GM21786 (cell line): ENCODE data around the gene ALOX15B.

ENCODE experiments used
- ATAC-seq: cut with Tn5 transposase; IDR thresholded peaks from one replicate; pipeline ENCODE4 v1.9.1; 2021; ENCODE audit not compliant: unreplicated experiment

ALOX15B gene

GRCh38 chr17:8079291-8080207, 40.7 kb downstream of the ALOX15B start:
- ATAC-seq: peak; percentile 61

DNA sequence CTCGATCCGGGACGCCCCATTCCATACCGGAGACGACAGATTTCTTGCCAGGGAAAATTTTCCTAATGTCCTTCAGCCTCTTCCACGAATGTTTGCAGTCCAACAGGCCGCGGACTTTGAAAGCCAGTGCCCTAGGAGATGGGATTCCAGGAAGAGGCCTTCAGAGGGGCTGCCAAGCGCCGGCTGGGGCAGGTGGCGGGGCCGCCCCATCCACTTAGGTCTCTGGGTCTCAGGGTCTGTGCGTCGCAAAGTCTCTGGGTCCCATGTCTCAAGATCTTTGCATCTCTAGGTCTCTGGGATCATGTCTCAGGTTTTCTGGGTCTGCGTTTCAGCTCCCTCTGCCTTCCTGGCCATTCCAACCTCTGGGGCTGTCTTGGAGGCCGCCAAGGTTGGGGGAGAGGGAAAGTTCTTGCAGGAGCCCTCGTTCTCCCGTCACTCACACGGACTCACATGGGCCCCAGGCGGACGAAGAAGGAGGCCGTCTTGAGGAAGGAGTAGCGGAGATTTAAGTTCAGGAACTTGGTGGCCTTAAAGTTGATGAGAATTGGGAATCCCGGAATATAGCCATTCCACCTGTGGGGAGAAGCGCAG, 41.4 kb downstream of the ALOX15B start:
- no peak for ATAC-seq

DNA sequence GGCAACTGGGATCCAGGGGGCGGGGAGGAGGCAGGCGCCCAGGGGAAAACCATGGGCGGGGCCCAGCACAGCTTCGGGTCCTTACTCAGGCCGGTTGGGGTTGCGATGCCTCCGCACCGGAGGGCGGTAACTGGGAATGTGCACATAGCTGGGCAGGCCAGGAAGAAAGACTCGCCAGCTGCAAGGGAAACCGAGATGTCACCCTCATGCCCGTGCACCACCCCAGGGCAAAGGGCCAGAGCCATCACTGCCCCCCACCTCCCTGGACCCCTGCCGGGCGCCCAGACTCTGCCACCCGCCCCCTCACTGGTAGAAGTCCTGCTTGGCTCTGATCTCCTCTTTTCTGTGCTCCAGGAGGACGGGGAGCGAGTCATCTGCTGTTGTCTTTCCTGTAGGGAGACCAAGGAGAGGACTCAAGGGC, 42.0 kb downstream of the ALOX15B start:
- ATAC-seq: no peak

DNA sequence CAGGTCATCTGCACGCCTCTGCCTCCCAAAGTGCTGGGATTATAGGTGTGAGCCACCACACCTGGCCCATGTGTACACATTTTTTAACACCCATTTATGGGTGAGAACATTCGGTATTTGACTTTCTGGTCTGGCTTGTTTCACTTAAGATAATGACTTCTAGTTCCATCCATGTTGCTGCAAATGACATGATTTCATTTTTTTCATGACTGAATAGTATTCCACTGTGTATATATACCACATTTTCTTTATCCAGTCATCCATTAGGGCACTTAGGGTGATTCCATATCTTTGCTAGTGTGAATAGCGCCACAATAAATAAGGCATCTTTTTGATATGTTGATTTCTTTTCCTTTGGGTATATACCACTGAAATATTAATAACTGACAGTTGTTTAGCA, 43.0 kb downstream of the ALOX15B start:
- ATAC-seq: no peak

DNA sequence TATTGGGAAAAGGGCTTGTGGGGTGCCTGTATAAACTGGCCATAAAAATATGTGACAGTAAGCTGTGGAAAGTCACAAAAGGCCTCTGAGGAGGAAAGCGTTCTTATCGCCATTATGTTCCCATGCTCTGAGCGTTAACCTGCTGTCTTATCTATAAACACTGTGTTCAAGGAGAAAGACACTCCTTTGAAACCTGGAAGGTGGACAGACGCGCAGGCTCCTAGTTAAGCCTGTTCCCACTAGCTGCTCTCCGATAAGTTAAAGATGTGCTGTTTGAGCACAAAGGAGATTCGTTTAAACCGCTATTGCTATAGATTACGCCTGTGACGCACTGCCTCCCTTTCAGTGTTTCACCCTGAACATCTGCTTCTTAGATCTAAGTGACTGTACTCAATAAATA, 43.4 kb downstream of the ALOX15B start:
- no peak for ATAC-seq

DNA sequence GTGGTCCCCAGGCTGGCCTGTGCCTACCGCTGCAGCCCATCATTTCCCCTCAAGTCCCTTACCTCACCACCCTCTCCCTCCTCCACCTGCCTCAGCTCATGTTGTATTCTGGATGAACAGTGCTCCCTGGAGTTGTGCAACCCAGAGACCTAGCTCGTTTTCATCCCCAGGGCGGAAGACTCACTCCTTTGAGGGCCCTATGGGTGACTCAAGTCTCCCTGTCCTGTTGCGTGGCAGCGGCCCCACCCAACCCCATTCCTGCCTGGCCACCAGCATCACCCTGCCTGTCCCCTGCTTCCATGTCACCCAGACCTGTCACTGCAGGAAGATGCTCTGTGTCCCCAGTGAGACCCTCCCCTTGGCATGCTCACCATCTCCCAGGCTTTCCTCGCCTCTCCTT, 45.4 kb downstream of the ALOX15B start:
- no peak for ATAC-seq

GRCh38 chr17:8087075-8087951, 48.5 kb downstream of the ALOX15B start, which contains the start of gene ALOX12B:
TSS of gene ALOX12B (minus strand) at chr17:8087716. CDS start at chr17:8087442, 274 bp downstream.
- ATAC-seq: no peak

GRCh38 chr17:8087952-8088230, 49.0 kb downstream of the ALOX15B start:
- ATAC-seq: no peak

DNA sequence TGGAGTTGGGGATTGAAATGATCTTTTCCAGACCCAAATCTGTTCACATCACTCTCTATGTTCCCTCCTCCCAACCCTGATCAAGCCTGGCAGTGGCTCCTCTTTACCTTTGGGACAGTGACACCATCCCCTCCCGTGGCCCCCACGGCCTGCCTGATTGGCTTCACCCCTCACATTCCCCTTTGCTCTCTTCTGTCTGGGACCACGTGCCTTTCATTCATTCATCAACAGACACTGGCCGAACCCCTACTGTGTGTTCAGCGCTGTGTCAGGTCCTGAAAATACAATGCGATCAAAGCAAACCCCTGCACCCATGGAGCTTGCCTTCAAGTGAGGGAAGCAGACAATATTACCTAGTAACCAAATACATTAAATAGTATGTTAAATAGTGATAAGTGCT, 50.9 kb downstream of the ALOX15B start:
- no peak for ATAC-seq

GRCh38 chr17:8091033-8091687, 52.3 kb downstream of the ALOX15B start:
- no peak for ATAC-seq

- no peak for ATAC-seq
Observed at GRCh38 chr17:8095361-8095760, 56.5 kb downstream of the ALOX15B start.

DNA sequence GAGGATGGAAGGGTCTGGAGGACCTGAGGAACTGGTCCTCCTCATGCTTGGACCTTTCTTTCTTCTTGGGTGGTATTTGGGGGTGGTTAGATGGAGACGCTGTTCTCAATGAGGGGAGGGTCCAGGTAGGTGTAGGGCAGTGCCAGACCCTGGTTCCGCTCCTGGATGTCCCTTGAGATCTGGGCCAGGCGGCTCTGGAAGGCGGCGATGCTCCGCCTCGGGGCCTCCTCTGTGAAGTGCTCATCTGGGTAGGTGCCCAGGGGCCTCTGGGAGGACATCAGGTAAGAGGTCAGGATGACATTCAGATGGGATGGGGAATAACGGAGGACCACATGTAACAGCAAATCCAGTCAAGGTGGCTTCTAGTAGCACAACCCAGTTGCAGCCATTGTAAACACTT, 57.7 kb downstream of the ALOX15B start:
- no peak for ATAC-seq
